ENCODE data around the gene RGL1.

- no peak for TF ChIP-seq CTCF (IDR thresholded peaks at IDR 0.05; ENCODE audit: low read depth, low read length, poor library complexity, severe bottlenecking)
- no peak for TF ChIP-seq EZH2phosphoT487 (IDR thresholded peaks at IDR 0.05; ENCODE audit: borderline replicate concordance, low read length)
Measured at GRCh38 chr1:183812128-183812527, 7.2 kb downstream of the RGL1 start.

Measured in DOHH2 (cell line).